Aorta (tissue), 5 donors: Measurements from ENCODE around the gene ARL5A. TPM values are rescaled to one million over a fixed set of nuclear protein-coding genes. Genes with fewer than 3 reads are reported as not detected.
"Not testable (repeated sequence)": the region's sequence is repeated elsewhere in the genome, so short reads cannot be mapped to it uniquely, and the experiment has no call there.

Experiments
- ATAC-seq: fragments of 200-7000 bp; cut with Tn5 transposase; one replicate; pipeline ENCODE4 v1.9.1; 2022; ENCODE audit warnings: moderate library complexity; ENCODE audit not compliant: low FRiP score
- DNase-seq, 2 donors: peaks; one replicate each; pipeline ENCODE4 v3.0.0-alpha.2; 2020
- H3K27ac ChIP-seq, 2 donors: one replicate each; pipeline ENCODE4 v1.5.1; 2013; ENCODE audit warnings: low read length in 2 of 2, mild to moderate bottlenecking in 2 of 2, moderate library complexity in 2 of 2, control low read depth in 1 of 2, inconsistent platforms in 1 of 2, low read depth in 1 of 2
- H3K27me3 ChIP-seq, 2 donors: one replicate each; pipeline ENCODE4 v1.6.1; 2013; ENCODE audit warnings: control low read depth in 1 of 2, low read length in 1 of 2, mild to moderate bottlenecking in 1 of 2, moderate library complexity in 1 of 2; ENCODE audit not compliant: insufficient read depth in 2 of 2, control insufficient read depth in 1 of 2
- H3K36me3 ChIP-seq, 2 donors: one replicate each; pipeline ENCODE4 v1.6.1; 2013; ENCODE audit warnings: control low read depth in 1 of 2, low read length in 1 of 2, mild to moderate bottlenecking in 1 of 2; ENCODE audit not compliant: insufficient read depth in 2 of 2, control insufficient read depth in 1 of 2
- H3K4me1 ChIP-seq, 2 donors: one replicate each; pipeline ENCODE4 v1.6.1; 2013; ENCODE audit warnings: low read length in 2 of 2, control low read depth in 1 of 2, mild to moderate bottlenecking in 1 of 2, moderate library complexity in 1 of 2; ENCODE audit not compliant: insufficient read depth in 2 of 2, control insufficient read depth in 1 of 2
- H3K4me3 ChIP-seq, 2 donors: one replicate each; pipeline ENCODE4 v1.5.1; 2013; ENCODE audit warnings: low read length in 2 of 2, control low read depth in 1 of 2, mild to moderate bottlenecking in 1 of 2
- H3K9me3 ChIP-seq: one replicate; pipeline ENCODE4 v1.6.1; 2013; ENCODE audit warnings: mild to moderate bottlenecking, low read length; ENCODE audit not compliant: control insufficient read depth
- WGBS, 2 donors: extraction: QIAGEN DNeasy Blood & Tissue Kit; methylation state at CpG; one replicate each; pipeline ENCODE4 v1.1.7; 2013; 5-methylcytosine and 5-hydroxymethylcytosine counted together
- intact Hi-C, 2 donors: fragments of 100-400 bp; cut with DNase I; formaldehyde crosslinking; loops; one replicate each; pipeline versions ENCODE4 v1.14.2 to v1.15.0; 2022
- polyA plus RNA-seq, 2 donors: library from polyadenylated mRNA; stranded (reverse); fragments of 200-250 nt; gene quantifications; one replicate each; pipeline ENCODE4 v1.2.3, GENCODE V29; 2013
- total RNA-seq, 2 donors: library from RNA; stranded (reverse); fragmentation: NEBNext Ultra II Directional; extraction: Animal tissue kit (Norgen Biotek cat#: 25700); gene quantifications; one replicate each; pipeline ENCODE4 v1.2.1, GENCODE V29; 2021
- donor health status: healthy with polysubstance abuse.
- donor health status: Bipolar disorder and iron deficiency.
- donor health status: DM: no; HTN: no; CAD: no.
- donor health status: DM: no; HTN: no; CAD: no.
- donor health status: DM: yes; HTN: yes; CAD: no.

ARL5A gene
- total and polyA plus RNA-seq, 4 donors: 19.1 to 95.9 (median 77.8) TPM

DNA sequence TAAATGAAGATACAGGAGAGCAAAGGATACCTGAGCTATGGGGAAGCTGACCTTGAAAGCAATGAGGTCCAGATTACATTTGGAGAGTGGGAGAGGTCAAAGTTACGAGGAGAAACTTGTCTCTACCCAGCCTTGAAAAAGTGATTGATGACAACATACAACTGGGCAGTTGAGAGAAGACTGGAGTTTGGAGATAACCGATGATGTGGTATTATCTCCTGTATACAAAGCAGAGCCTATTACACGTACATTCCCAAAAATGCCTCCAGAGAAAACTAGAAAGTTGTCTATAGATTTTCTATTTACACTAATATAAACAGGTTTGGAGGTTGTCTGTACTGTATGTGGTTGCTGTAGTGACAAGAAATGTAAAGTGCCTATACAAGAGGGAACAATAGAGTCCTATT, 28.3 kb downstream of the ARL5A start:
- WGBS, 2 donors: 93 to 100% methylated on average over 3 of the region's 3 CpGs
- Histone ChIP-seq H3K9me3 (no peaks in the 10 kb centered on the region), H3K4me1 (no peaks in the 10 kb centered on the region), H3K36me3 (peaks cover 0 to 2% of the 10 kb centered on the region in 2 donors), H3K4me3 (no peak overlapping the region), H3K27me3 (no peaks in the 10 kb centered on the region), H3K27ac (no peak overlapping the region)
- DNase-seq (no peak), ATAC-seq (no peak)
- intact Hi-C loops: no loop called here

- intact Hi-C loops: no loop called here
- Histone ChIP-seq H3K36me3 (no peaks in the 10 kb centered on the region), H3K9me3 (no peaks in the 10 kb centered on the region), H3K27me3 (no peaks in the 10 kb centered on the region), H3K27ac (no peak overlapping the region), H3K4me3 (no peak overlapping the region), H3K4me1 (no peaks in the 10 kb centered on the region)
- DNase-seq (no peak), ATAC-seq (no peak)
- WGBS, 2 donors: 85 to 93% methylated on average over 2 of the region's 2 CpGs
Observed at GRCh38 chr2:151796774-151797173, 31.4 kb downstream of the ARL5A start.

- H3K4me3 ChIP-seq: no peak overlapping the region
- no peaks in the 10 kb centered on the region for H3K27me3 ChIP-seq
- intact Hi-C loops: no loop called here
- 80 to 81% methylated on average over 4 of the region's 4 CpGs for WGBS, 2 donors
- no peaks in the 10 kb centered on the region for H3K9me3 ChIP-seq
- DNase-seq (no peak), ATAC-seq (no peak)
- H3K4me1 ChIP-seq: no peaks in the 10 kb centered on the region
- H3K27ac ChIP-seq: no peak overlapping the region
- H3K36me3 ChIP-seq: no peaks in the 10 kb centered on the region
Observed at GRCh38 chr2:151795646-151796240, 32.5 kb downstream of the ARL5A start.

GRCh38 chr2:151794422-151794821, 33.8 kb downstream of the ARL5A start:
- ATAC-seq, H3K36me3 ChIP-seq, DNase-seq, H3K27ac ChIP-seq, intact Hi-C loops, H3K9me3 ChIP-seq, H3K27me3 ChIP-seq, H3K4me3 ChIP-seq, H3K4me1 ChIP-seq: not testable (repeated sequence)
- 98 to 100% methylated on average over 6 of the region's 6 CpGs for WGBS, 2 donors

GRCh38 chr2:151793123-151793522, 35.1 kb downstream of the ARL5A start:
- DNase-seq: no peak
- 92 to 95% methylated on average over 3 of the region's 3 CpGs for WGBS, 2 donors
- intact Hi-C loops: no loop called here
- H3K27ac ChIP-seq: no peak overlapping the region
- no peaks in the 10 kb centered on the region for H3K4me1 ChIP-seq
- H3K36me3 ChIP-seq: no peaks in the 10 kb centered on the region
- no peak for ATAC-seq
- H3K27me3 ChIP-seq: no peaks in the 10 kb centered on the region
- no peaks in the 10 kb centered on the region for H3K9me3 ChIP-seq
- H3K4me3 ChIP-seq: no peak overlapping the region

DNA sequence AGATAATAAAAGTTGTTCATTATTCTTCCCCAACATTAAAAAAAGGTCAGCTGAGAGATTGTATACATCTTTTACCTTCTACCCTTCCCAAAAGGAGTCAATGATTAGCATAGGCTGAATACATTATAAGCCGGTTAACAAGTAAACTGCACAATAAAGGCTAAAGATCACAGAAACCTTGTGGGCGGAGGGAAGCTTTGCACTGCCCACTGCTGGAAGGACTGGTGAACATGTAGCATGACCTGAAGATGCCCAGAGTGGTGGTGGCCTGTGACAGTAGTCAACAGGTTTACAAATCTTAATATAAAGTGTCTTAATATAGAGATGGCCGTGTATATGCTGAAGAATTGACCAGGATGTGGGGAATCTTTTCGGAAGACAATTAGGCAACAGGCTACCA, 35.6 kb downstream of the ARL5A start:
- no peak for DNase-seq
- H3K9me3 ChIP-seq: no peaks in the 10 kb centered on the region
- intact Hi-C loops: no loop called here
- 94 to 96% methylated on average over 4 of the region's 4 CpGs for WGBS, 2 donors
- no peaks in the 10 kb centered on the region for H3K4me1 ChIP-seq
- no peak overlapping the region for H3K4me3 ChIP-seq
- H3K27me3 ChIP-seq: no peaks in the 10 kb centered on the region
- H3K27ac ChIP-seq: no peak overlapping the region
- no peak for ATAC-seq
- H3K36me3 ChIP-seq: peaks cover 0 to 3% of the 10 kb centered on the region in 2 donors

DNA sequence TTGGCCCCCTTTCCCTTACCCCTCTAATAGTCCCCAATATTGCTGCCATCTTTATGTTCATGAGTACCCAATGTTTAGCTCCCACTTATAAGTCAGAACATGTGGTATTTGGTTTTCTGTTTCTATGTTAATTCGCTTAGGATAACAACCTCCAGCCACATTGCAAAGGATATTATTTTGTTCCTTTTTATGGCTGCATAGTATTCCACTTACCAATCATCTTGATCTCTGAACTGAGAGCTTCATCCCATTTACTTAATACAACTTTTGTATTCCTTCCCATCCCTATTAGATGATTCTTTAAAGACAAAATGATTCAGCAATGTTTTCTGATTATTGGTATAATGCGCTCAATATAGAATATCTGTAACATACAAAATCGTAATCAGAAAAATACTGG, 36.7 kb downstream of the ARL5A start:
- Histone ChIP-seq H3K27me3 (no peaks in the 10 kb centered on the region), H3K9me3 (no peaks in the 10 kb centered on the region), H3K27ac (no peak overlapping the region), H3K36me3 (peaks cover 0 to 3% of the 10 kb centered on the region in 2 donors), H3K4me1 (no peaks in the 10 kb centered on the region), H3K4me3 (no peak overlapping the region)
- DNase-seq: no peak
- WGBS, 2 donors: 98 to 100% methylated on average over 3 of the region's 3 CpGs
- ATAC-seq: no peak
- intact Hi-C loops: no loop called here

GRCh38 chr2:151790689-151791088, 37.5 kb downstream of the ARL5A start:
- H3K4me1 ChIP-seq: no peaks in the 10 kb centered on the region
- WGBS, 2 donors: 98 to 100% methylated on average over 1 of the region's 1 CpG
- DNase-seq (no peak), ATAC-seq (no peak)
- no peak overlapping the region for H3K27ac ChIP-seq
- H3K4me3 ChIP-seq: no peak overlapping the region
- intact Hi-C loops: no loop called here
- peaks cover 2 to 3% of the 10 kb centered on the region in 2 donors for H3K36me3 ChIP-seq
- H3K27me3 ChIP-seq: no peaks in the 10 kb centered on the region
- no peaks in the 10 kb centered on the region for H3K9me3 ChIP-seq

DNA sequence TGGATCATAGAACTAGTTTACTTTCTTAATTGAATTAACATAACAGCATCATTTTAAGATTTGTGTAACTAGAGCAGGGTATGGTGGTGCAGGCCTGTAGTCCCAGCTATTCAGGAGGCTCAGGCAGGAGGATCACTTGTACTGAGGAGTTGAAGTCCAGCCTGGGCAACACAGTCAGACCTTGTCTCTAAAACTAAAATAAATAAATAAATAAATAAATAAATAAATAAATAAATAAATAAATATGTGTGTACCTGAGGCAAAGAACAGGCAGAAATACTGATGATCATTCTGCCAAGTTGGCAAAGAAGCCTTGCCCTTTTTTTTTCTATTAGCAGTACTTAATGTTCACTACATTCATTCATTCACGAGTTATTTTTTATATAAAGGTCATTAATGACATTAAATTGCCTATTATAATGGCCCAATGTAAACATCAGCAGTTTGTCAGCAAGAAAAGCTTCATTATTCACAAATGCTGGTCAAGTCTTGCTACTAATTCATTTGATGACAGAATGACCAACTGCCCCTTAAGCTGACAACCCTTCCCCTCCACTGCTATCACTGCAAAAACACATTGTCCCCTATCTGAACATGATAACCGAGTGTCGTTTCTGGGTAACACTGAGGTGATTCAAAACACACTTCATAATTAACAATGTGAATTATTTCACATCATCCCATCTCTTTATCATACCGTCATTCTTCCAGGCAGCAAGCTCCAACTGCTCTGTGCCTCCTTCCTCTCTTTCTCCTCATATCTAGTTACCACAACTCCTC, 39.0 kb downstream of the ARL5A start:
- H3K27ac ChIP-seq: no peak overlapping the region
- peaks cover 5 to 8% of the 10 kb centered on the region in 2 donors for H3K36me3 ChIP-seq
- ATAC-seq: no peak
- intact Hi-C loops: no loop called here
- no peaks in the 10 kb centered on the region for H3K9me3 ChIP-seq
- WGBS, 2 donors: 85 to 86% methylated on average over 4 of the region's 4 CpGs
- H3K27me3 ChIP-seq: no peaks in the 10 kb centered on the region
- H3K4me3 ChIP-seq: no peak overlapping the region
- no peaks in the 10 kb centered on the region for H3K4me1 ChIP-seq
- DNase-seq: no peak
